ENCODE measurements around the gene KRTAP1-4. TPM values are rescaled to one million over a fixed set of nuclear protein-coding genes. Genes with fewer than 3 reads are reported as not detected.
"Not testable (repeated sequence)": the region's sequence is repeated elsewhere in the genome, so short reads cannot be mapped to it uniquely, and the experiment has no call there.

Gene KRTAP1-4
- total RNA-seq, 2 donors from 2014 or later: not detected

GRCh38 chr17:41060052-41060604, 30.1 kb upstream of the KRTAP1-4 start, which contains the start of gene KRTAP2-3:
TSS of gene KRTAP2-3 (minus strand) at chr17:41060114. CDS start at chr17:41060050, 64 bp downstream.
- Histone ChIP-seq H3K4me3 (no peak within 1 kb of the TSS), H3K27ac (no peak within 1 kb of the TSS), H3K4me1 (no peaks in the 10 kb centered on the region), H3K9ac (ENCODE audit: low read depth in 2 of 2, low read length in 2 of 2) (no peak within 1 kb of the TSS), H3K27me3 (no peaks in the 10 kb centered on the region), H3K36me3 (no peaks in the 10 kb centered on the region), H3K9me3 (no peaks in the 10 kb centered on the region)
- intact Hi-C loops (cut with DNase I): no loop called here
- DNase-seq: no peak
- no peak for TF ChIP-seq CTCF (IDR thresholded peaks at IDR 0.05)

GRCh38 chr17:41059276-41060051, 29.5 kb upstream of the KRTAP1-4 start:
- H3K27me3 ChIP-seq; H3K27ac ChIP-seq; H3K9ac ChIP-seq (ENCODE audit: low read depth in 2 of 2, low read length in 2 of 2); H3K9me3 ChIP-seq; intact Hi-C loops (cut with DNase I); H3K4me3 ChIP-seq; DNase-seq; H3K4me1 ChIP-seq; H3K36me3 ChIP-seq: not testable (repeated sequence)

- no peak for DNase-seq
- Histone ChIP-seq H3K4me1 (no peaks in the 10 kb centered on the region), H3K27me3 (no peaks in the 10 kb centered on the region), H3K9ac (ENCODE audit: low read depth in 2 of 2, low read length in 2 of 2) (no peak overlapping the region), H3K27ac (no peak overlapping the region), H3K36me3 (no peaks in the 10 kb centered on the region), H3K9me3 (no peaks in the 10 kb centered on the region), H3K4me3 (no peak overlapping the region)
- TF ChIP-seq CTCF (IDR thresholded peaks at IDR 0.05): no peak
- intact Hi-C loops (cut with DNase I): no loop called here
These were observed 28.7 kb upstream of the KRTAP1-4 start for GRCh38 chr17:41058741-41059140.

- intact Hi-C loops (cut with DNase I): no loop called here
- H3K4me1 ChIP-seq: no peaks in the 10 kb centered on the region
- H3K36me3 ChIP-seq: no peaks in the 10 kb centered on the region
- no peak for TF ChIP-seq CTCF (IDR thresholded peaks at IDR 0.05)
- H3K9ac ChIP-seq (ENCODE audit: low read depth in 2 of 2, low read length in 2 of 2): no peak overlapping the region
- no peaks in the 10 kb centered on the region for H3K27me3 ChIP-seq
- H3K4me3 ChIP-seq: no peak overlapping the region
- H3K27ac ChIP-seq: no peak overlapping the region
- no peak for DNase-seq
- H3K9me3 ChIP-seq: no peaks in the 10 kb centered on the region
These were observed 27.6 kb upstream of the KRTAP1-4 start for GRCh38 chr17:41057547-41057946.

- DNase-seq; H3K36me3 ChIP-seq; H3K27ac ChIP-seq; H3K9me3 ChIP-seq; H3K9ac ChIP-seq (ENCODE audit: low read depth in 2 of 2, low read length in 2 of 2); H3K4me3 ChIP-seq; H3K27me3 ChIP-seq; H3K4me1 ChIP-seq; intact Hi-C loops (cut with DNase I): not testable (repeated sequence)
These were observed 25.1 kb upstream of the KRTAP1-4 start, which contains the start of gene KRTAP2-2 for GRCh38 chr17:41055130-41055529. TSS of gene KRTAP2-2 (minus strand) at chr17:41055230. CDS start at chr17:41055211, 19 bp downstream.

GRCh38 chr17:41054556-41054955, 24.6 kb upstream of the KRTAP1-4 start:
- H3K9me3 ChIP-seq; DNase-seq; H3K4me1 ChIP-seq; H3K4me3 ChIP-seq; H3K9ac ChIP-seq (ENCODE audit: low read depth in 2 of 2, low read length in 2 of 2); H3K27ac ChIP-seq; H3K36me3 ChIP-seq; intact Hi-C loops (cut with DNase I); H3K27me3 ChIP-seq: not testable (repeated sequence)

- Histone ChIP-seq H3K36me3 (no peaks in the 10 kb centered on the region), H3K9ac (ENCODE audit: low read depth in 2 of 2, low read length in 2 of 2) (no peak overlapping the region), H3K27ac (no peak overlapping the region), H3K4me3 (no peak overlapping the region), H3K27me3 (no peaks in the 10 kb centered on the region), H3K9me3 (no peaks in the 10 kb centered on the region), H3K4me1 (no peaks in the 10 kb centered on the region)
- TF ChIP-seq CTCF (IDR thresholded peaks at IDR 0.05): no peak
- no peak for DNase-seq
- intact Hi-C loops (cut with DNase I): no loop called here
These were observed 24.0 kb upstream of the KRTAP1-4 start for GRCh38 chr17:41054025-41054424.

Data from colonic mucosa (tissue), 4 donors.